ENCODE results near the gene TAPT1. TPM values are rescaled to one million over a fixed set of nuclear protein-coding genes. Genes with fewer than 3 reads are reported as not detected.

The TAPT1 gene
- total and polyA plus RNA-seq, 2 donors (not counting 1 experiment from before 2014, with no cell fraction given), result 58.4 to 76.0 TPM

DNA sequence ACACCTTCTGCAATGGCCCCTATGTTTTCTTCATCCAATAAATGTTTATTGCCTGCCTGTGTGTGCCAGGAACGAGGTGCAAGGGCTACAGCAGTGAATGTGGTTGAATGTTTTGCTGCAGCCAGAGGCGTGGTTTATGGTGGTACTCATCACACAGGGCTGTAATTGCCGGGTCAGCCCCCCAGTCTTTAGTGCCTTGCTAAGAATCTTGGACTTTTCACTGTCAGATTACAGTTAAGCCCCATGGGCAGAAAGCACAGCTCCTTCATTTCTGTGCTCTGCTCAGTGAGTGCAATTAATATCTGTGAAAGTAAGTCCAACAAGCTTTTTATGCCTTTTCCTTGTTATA lies 67.8 kb downstream of the TAPT1 start:
- TF ChIP-seq, protein P1, sequence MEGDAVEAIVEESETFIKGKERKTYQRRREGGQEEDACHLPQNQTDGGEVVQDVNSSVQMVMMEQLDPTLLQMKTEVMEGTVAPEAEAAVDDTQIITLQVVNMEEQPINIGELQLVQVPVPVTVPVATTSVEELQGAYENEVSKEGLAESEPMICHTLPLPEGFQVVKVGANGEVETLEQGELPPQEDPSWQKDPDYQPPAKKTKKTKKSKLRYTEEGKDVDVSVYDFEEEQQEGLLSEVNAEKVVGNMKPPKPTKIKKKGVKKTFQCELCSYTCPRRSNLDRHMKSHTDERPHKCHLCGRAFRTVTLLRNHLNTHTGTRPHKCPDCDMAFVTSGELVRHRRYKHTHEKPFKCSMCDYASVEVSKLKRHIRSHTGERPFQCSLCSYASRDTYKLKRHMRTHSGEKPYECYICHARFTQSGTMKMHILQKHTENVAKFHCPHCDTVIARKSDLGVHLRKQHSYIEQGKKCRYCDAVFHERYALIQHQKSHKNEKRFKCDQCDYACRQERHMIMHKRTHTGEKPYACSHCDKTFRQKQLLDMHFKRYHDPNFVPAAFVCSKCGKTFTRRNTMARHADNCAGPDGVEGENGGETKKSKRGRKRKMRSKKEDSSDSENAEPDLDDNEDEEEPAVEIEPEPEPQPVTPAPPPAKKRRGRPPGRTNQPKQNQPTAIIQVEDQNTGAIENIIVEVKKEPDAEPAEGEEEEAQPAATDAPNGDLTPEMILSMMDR (IDR thresholded peaks at IDR 0.05), result no peak
- no peak for TF ChIP-seq EZH2 (IDR thresholded peaks at IDR 0.05; ENCODE audit: borderline replicate concordance, insufficient read depth, low read depth, low read length, poor library complexity, severe bottlenecking)
- Histone ChIP-seq H3K27me3 (replicated peaks in 1 of 4; ENCODE audit: control extremely low read depth in 1 of 4, control insufficient read depth in 3 of 4, insufficient read depth in 4 of 4, low read length in 3 of 4) (no peaks in the 10 kb centered on the region), H3K79me2 (ENCODE audit: control insufficient read depth, insufficient read depth, low read length) (no peaks in the 10 kb centered on the region), H3K9me3 (ENCODE audit: control extremely low read depth in 1 of 3, control insufficient read depth in 2 of 3, insufficient read depth in 1 of 3, low read length in 2 of 3) (no peaks in the 10 kb centered on the region), H3K4me1 (ENCODE audit: control insufficient read depth in 2 of 2, insufficient read depth in 2 of 2, low read length in 2 of 2) (no peaks in the 10 kb centered on the region), H3K27ac (ENCODE audit: low read length in 2 of 2) (no peak overlapping the region), H4K20me1 (ENCODE audit: control insufficient read depth, insufficient read depth, low read length, poor library complexity, severe bottlenecking) (peaks cover 1% of the 10 kb centered on the region), H2AFZ (ENCODE audit: insufficient read depth, low read depth, low read length, poor library complexity, severe bottlenecking) (no peak overlapping the region), H3K4me2 (replicated peaks; ENCODE audit: low read depth, low read length, poor library complexity, severe bottlenecking) (no peak overlapping the region), H3K9ac (ENCODE audit: low read length) (no peak overlapping the region), H3K36me3 (replicated peaks in 1 of 2; ENCODE audit: control extremely low read depth in 1 of 2, control insufficient read depth in 1 of 2, extremely low read depth in 1 of 2, insufficient read depth in 2 of 2, low read length in 1 of 2) (peaks cover 0 to 8% of the 10 kb centered on the region in 2 experiments), H3K4me3 (ENCODE audit: control extremely low read depth in 1 of 5, extremely low read depth in 1 of 5, insufficient read depth in 1 of 5, low read depth in 2 of 5, low read length in 4 of 5) (no peak overlapping the region)
- Mint-ChIP-seq H3K4me1 (no peaks in the 10 kb centered on the region), H3K9me3 (ENCODE audit: insufficient read depth) (no peaks in the 10 kb centered on the region), H3K4me3 (no peak overlapping the region), H3K27ac (no peak overlapping the region), H3K27me3 (no peaks in the 10 kb centered on the region)
- intact Hi-C loops (cut with micrococcal nuclease), result no loop called here
- CTCF ChIA-PET, result no interaction called here
- WGBS (ENCODE audit: insufficient coverage), result 88% methylated on average over 3 of the region's 3 CpGs
- POLR2A ChIA-PET, result no interaction called here
- no peak for ATAC-seq (ENCODE audit: low read depth)
- no peak for DNase-seq

DNA sequence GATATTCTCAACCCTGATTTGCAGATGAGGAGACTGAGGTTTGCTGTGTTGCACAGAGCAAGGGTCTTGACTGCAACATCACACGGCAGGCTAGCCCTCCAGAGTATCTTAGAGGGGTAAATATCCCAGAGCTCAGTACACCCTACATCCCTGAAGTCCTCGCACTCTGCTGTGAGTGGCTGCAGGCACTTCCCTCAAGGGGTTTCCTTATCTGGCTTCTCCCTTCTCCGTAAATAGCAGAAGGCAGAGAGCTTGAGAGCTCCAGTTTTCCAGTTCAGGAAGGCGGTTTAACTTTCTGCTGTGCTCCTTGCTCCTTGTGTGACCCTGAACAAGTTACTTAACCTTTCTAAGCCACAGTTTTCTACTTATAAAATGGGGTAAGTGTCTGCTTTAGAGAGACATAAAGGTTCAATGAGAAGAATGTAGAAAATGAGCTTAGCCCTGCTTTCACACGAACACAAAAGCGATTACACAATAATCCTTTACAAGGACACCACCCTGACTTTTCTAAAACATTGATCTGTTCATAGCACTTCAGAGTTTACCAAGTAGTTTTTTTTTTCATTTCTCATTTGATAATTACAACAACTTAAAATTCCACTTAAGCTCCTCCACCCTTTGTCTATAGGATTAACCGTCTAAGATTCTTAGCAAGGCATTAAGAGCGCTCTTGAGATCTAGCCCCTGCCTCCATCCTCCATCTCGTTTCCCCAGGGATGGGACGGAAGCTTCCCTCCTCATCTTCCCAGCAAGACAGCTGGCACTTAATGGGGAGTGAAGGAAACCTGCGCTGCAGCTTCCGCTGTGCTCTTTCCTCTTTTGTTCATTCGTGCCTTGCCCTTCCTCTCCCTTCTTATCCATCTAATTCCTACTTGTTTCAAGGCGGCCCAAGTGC lies 68.4 kb downstream of the TAPT1 start:
- intact Hi-C loops (cut with micrococcal nuclease), result no loop called here
- CTCF ChIA-PET, result no interaction called here

More for the DNA sequence above, 68.4 kb downstream of the TAPT1 start:
- no peak overlapping the region for H3K4me3 Mint-ChIP-seq
- TF ChIP-seq, protein P1 (IDR thresholded peaks at IDR 0.05), result no peak
- TF ChIP-seq EZH2 (IDR thresholded peaks at IDR 0.05; ENCODE audit: borderline replicate concordance, insufficient read depth, low read depth, low read length, poor library complexity, severe bottlenecking), result no peak
- Histone ChIP-seq H3K9me3 (ENCODE audit: control extremely low read depth in 1 of 3, control insufficient read depth in 2 of 3, insufficient read depth in 1 of 3, low read length in 2 of 3) (no peaks in the 10 kb centered on the region), H3K27ac (ENCODE audit: low read length in 2 of 2) (no peak overlapping the region), H2AFZ (ENCODE audit: insufficient read depth, low read depth, low read length, poor library complexity, severe bottlenecking) (no peak overlapping the region), H4K20me1 (ENCODE audit: control insufficient read depth, insufficient read depth, low read length, poor library complexity, severe bottlenecking) (no peaks in the 10 kb centered on the region), H3K4me1 (ENCODE audit: control insufficient read depth in 2 of 2, insufficient read depth in 2 of 2, low read length in 2 of 2) (no peaks in the 10 kb centered on the region), H3K79me2 (ENCODE audit: control insufficient read depth, insufficient read depth, low read length) (no peaks in the 10 kb centered on the region), H3K36me3 (replicated peaks in 1 of 2; ENCODE audit: control extremely low read depth in 1 of 2, control insufficient read depth in 1 of 2, extremely low read depth in 1 of 2, insufficient read depth in 2 of 2, low read length in 1 of 2) (peaks cover 0 to 2% of the 10 kb centered on the region in 2 experiments), H3K27me3 (replicated peaks in 1 of 4; ENCODE audit: control extremely low read depth in 1 of 4, control insufficient read depth in 3 of 4, insufficient read depth in 4 of 4, low read length in 3 of 4) (no peaks in the 10 kb centered on the region), H3K9ac (ENCODE audit: low read length) (no peak overlapping the region), H3K4me3 (ENCODE audit: control extremely low read depth in 1 of 5, extremely low read depth in 1 of 5, insufficient read depth in 1 of 5, low read depth in 2 of 5, low read length in 4 of 5) (no peak overlapping the region), H3K4me2 (replicated peaks; ENCODE audit: low read depth, low read length, poor library complexity, severe bottlenecking) (no peak overlapping the region)
- WGBS (ENCODE audit: insufficient coverage), result 93% methylated on average over 9 of the region's 14 CpGs
- no peaks in the 10 kb centered on the region for H3K9me3 Mint-ChIP-seq (ENCODE audit: insufficient read depth)
- no peak for ATAC-seq (ENCODE audit: low read depth)
- no peak overlapping the region for H3K27ac Mint-ChIP-seq
- H3K27me3 Mint-ChIP-seq, result no peaks in the 10 kb centered on the region
- no peak for DNase-seq
- POLR2A ChIA-PET, result no interaction called here
- no peaks in the 10 kb centered on the region for H3K4me1 Mint-ChIP-seq

Data from B cell (primary cell).